HG02571 (cell line): Measurements from ENCODE around the gene LMOD2.
"Not testable (repeated sequence)": the region's sequence is repeated elsewhere in the genome, so short reads cannot be mapped to it uniquely, and the experiment has no call there.

Experiments
- ATAC-seq: cut with Tn5 transposase; IDR thresholded peaks from one replicate; pipeline ENCODE4 v1.9.1; 2021; ENCODE audit warnings: mild to moderate bottlenecking, moderate library complexity; ENCODE audit not compliant: unreplicated experiment

The LMOD2 gene

GRCh38 chr7:123655614-123656013 is at the start of gene LMOD2:
Gene LMOD2 (plus strand): TSS chr7:123655866. CDS start chr7:123655964, 98 bp downstream.
- ATAC-seq: no peak

DNA sequence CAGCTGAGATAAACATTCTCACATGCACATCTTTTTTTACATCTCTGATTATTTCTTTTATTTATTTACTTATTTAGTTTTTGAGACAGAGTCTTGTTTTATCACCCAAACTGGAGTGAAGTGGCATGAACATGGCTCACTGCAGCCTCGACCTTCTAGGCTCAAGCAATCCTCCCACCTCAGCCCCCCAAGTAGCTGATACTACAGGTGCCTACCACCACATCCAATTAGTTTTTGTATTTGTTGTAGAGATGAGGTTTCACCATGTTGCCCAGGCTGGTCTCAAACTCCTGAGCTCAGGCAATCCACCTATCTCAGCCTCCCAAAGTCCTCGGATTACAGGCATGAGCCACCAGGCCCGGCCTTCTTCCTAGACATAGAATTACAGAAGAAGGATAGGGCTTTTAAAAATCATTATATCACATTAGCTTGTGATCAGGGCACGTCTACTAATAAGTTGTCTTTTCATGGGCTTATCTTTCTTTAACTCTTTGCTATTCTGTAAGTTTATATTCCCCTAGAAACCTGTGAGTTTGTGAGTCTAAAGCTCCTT is 48.2 kb upstream of the LMOD2 start:
- no peak for ATAC-seq

DNA sequence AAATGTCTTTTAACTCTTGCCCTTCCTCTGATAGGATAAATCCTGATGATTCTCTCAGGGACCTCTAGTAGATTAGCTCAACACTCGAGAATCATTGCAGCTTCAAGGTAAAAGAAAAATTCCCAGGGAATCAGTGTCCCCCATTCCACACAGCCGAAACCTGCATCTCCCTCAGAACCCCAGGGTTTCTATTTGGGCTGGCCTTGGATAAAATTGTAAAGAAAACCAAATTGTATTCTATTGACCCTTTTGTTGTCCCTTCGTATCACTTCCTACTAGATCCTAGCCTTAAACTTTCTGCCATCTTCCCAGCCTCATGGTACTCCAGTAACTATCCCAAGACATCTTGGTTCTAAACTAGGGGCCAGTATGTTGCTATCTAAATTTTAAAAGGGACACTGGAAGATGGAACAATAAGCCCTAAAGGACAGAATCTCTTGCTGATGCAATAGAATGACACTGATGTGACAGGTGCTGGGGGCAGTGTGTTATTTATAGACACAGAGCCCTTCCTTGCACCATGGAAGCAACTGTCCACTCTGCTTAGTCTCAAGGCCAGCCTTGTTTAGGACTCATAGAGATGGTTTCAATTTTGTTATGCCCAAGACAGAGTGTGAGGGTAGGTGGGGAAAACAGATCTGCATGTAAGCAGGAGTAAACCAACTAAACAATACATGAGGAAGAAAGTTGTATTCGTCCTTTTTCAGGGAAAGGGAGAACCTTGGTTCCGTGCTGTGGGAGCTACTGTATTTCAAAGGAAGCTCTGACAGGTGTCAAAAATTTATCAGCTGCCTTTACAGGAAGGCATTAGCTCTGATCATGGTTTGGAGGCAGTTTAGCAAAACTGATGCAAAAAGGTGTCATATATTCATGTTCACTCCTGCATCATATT is 46.4 kb upstream of the LMOD2 start:
- no peak for ATAC-seq

DNA sequence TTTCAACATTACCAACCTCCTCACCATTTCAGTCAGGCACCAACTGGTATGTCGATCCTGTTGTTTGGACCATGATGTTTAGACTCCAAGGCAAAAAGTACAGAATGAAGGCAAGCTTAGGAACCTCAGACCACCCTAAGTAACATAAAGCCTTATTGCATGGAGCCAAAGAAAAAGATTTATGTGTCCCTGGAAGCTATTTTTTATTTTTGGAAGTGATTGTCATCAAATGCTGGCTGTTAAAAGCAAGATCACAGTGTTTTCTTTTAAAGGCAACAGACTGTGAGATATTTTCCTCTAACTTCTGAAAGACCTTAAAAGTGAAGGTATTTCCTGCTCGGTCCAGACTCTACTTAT is 45.8 kb upstream of the LMOD2 start:
- no peak for ATAC-seq

- ATAC-seq: no peak
Measured at GRCh38 chr7:123612024-123612423, 43.6 kb upstream of the LMOD2 start.

DNA sequence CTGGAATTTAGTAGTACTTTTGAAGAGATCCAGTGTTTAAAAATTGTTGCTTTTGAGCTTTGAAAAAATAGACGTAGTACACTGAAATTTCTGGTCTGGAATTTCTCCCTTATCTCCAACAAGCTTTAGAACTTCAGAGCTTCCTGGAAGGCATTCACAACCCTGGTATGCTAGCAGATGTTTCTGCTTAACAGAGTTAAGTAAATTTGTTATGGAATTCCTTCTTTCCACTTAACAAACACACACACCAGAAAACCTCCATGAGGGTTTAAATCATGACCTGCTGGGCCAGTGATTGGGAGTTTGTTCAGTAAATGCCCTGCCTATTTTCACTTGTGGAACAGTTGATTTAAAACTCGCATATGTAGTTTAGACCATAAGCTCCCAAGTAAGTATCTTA is 40.3 kb upstream of the LMOD2 start:
- no peak for ATAC-seq

- no peak for ATAC-seq
Measured at GRCh38 chr7:123616223-123616622, 39.4 kb upstream of the LMOD2 start.

DNA sequence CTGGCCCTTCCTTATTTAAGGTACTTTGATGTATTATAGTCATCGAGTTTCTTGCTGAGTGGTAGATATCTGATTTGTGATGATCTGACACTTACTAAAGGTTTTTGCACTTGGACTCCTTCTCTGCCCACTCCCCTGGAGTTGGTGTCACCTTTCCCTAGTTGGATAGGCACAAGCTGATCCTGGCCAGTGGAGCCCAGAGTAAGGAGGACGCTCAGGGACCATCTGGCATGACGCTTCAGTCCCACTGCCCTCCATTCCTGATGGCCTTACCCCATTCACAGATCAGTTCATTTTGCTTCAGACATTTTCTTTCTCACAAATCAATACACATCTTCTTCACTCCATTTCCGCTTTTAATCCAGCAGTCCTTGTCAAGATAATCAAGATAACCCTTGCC is 34.0 kb upstream of the LMOD2 start:
- ATAC-seq: no peak

DNA sequence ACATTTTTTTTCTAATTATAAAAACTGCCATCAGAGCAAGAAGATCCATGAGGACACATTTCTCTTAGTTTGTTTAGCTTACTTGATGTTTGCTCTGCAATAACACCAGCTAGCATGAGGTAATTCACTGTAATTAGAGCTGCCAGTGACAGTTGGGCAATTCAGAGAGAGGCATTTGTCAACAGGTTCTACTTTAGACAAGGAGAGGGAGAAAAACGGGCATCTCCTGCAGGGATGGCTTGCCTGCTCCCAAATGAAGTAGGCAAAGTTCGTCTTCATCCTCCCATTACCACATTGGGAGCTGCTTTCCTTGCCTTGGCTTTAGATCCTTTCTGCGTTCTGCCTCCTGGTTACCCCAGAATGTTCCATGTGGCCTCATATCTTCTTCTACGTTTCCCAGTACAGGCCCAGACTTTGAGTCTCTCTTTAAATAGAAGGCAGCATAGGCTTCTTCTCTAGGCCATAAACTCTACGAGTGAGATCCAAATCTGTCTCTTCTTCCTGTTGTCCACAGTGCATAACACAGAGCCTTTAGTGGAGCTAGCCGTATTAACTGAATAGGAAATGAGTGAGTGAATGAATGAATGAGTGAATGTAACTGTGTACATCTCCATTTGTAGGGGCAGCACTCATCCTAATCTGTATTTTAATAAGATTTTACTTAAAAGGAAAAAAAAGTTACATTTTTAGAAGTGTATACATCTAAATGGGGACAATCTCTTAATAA is 32.8 kb upstream of the LMOD2 start:
- no peak for ATAC-seq

DNA sequence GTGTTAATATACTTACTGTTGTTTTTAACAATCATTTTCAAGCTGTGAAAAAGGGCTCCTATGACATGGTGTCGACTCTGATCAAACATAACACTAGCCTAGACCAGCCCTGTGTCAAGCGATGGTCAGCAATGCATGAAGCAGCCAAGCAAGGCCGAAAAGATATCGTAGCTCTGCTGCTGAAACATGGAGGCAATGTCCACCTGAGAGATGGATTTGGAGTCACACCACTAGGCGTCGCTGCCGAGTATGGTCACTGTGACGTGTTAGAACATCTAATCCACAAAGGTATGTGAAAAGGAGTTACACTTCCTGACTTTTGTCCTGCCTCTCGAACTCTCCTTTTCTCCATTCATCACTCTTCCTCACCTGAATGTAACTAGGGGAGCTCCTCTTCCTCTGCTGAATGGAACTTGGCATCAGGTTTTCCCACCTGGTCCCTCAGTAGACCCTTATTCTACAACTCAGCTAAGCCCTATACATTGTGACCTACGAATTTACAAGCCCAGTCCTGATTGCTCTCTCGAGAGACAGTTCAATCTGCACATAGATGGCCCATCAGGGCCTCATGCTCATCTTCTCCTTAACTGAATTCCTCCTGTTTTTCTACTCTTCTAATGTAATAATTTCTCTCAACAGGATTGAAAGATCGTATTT is 31.0 kb upstream of the LMOD2 start:
- peak; percentile 90 for ATAC-seq

GRCh38 chr7:123625254-123625653 is 30.4 kb upstream of the LMOD2 start:
- ATAC-seq: no peak

DNA sequence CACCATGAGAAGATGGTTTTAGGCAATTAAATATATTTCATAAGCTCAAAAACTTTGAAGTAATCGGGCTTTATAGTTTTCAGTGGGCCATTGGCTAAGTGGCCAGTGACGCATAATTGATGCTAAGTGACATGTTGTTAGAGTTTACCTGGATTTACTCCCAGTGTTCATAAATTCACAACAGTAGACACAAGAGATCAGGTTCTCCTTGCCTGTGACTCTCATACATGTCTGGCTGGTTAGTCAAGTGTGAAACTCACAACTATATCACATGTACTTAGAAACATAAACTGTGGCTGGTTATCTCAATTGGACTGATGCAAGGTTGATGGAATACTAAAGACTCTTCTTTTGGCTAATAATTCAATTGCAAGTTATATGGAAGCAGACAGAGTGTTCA is 27.8 kb upstream of the LMOD2 start:
- ATAC-seq: no peak

GRCh38 chr7:123628829-123629228 is 26.8 kb upstream of the LMOD2 start:
- ATAC-seq: no peak

DNA sequence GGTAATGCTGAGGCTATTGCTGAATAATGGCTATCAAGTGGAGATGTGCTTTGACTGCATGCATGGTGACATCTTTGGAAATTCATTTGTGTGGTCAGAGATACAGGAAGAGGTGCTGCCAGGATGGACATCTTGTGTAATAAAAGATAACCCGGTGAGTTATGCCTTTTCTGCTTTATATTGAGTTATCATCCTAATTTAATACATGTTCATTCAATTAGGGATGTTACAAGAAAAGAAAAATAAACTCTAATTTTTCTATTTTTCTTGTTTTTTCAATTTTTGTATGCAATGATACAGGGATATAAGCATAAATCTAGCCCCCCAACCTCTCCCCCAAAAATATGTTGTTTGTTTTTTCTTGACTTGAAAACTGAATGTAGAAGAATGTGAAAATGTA is 26.4 kb upstream of the LMOD2 start:
- no peak for ATAC-seq

- ATAC-seq: no peak
Measured at GRCh38 chr7:123632808-123633207, 22.9 kb upstream of the LMOD2 start.

DNA sequence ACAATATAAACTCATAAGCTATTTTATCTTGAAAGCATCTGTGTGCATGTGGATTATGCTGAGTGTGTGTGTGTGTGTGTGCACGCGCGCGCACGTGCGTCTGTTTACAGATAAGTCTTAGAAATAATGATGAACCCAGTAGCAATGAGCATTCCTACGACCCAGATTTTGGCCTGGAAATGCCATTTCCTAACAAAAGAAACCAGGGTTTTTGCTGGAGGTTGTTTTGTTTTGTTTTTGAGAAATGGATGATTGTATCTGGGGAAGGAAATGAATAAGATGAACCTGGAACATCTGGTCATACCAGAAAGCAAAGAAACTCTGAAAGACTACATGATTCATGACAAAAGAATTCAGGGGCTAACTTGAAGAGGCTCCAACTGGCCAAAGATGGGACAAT is 22.1 kb upstream of the LMOD2 start:
- no peak for ATAC-seq

- ATAC-seq: not testable (repeated sequence)
Measured at GRCh38 chr7:123634011-123634573, 21.6 kb upstream of the LMOD2 start.

- no peak for ATAC-seq
Measured at GRCh38 chr7:123635551-123636359, 19.9 kb upstream of the LMOD2 start.

DNA sequence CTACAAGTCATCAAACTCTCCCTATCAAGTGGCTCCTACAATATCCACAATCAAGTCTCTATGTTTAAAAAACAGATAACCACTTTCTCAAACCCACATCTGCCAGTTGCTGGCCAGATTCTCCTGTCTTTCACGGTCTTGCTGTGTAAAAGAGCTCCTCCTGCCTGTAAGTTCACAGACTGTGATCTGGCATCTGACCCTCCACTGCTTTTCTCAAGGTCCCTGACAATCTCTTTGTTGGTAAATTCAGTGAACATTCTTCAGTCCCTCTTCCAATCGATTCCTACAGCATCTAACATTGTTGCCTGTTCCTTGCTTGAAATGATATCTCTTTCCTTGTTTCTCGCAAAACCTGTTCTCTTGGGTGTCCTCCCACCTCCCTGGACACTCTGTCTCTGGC is 18.5 kb upstream of the LMOD2 start:
- no peak for ATAC-seq

DNA sequence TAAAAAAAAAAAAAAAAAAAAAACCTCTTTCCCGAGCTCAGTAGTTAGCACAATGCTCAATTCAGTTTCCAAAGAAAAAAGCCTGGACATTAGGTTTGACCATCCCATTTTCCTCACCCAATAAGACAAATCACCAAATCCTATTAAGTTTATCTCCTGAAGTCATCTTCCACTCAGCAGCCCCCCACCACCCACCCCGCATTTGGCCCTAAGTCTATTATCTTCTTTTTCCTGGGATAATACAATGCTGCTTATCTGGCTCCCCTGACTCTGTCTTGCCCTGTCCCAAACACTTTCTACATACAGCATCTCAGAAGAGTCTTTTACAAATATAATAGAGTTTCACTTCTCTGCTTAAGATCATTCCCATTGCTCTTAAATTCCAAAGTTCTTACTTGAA is 17.8 kb upstream of the LMOD2 start:
- ATAC-seq: no peak
